GM23338 (cell line): Measurements from ENCODE around the gene SAMD11.

ENCODE experiments used
- CREB1 ChIP-seq: fragments of 250-450 bp; sonication (Bioruptor Pico); IDR thresholded peaks from 2 replicates; pipeline ENCODE4 v1.5.0; 2020; ENCODE audit warnings: low read depth, mild to moderate bottlenecking, moderate library complexity
- ETS1 ChIP-seq: IDR thresholded peaks from 2 replicates; pipeline ENCODE4 v1.6.1; 2016; ENCODE audit warnings: antibody characterized with exemption
- EZH2 ChIP-seq: fragments of 200-600 bp; sonication (generic); IDR thresholded peaks from one replicate; pipeline ENCODE4 v1.8.0; 2017; ENCODE audit warnings: antibody characterized with exemption, mild to moderate bottlenecking, low read depth; ENCODE audit not compliant: unreplicated experiment
- EZH2phosphoT487 ChIP-seq: fragments of 200-600 bp; sonication (generic); IDR thresholded peaks from one replicate; pipeline ENCODE4 v1.8.1; 2018; ENCODE audit warnings: antibody characterized with exemption; ENCODE audit not compliant: unreplicated experiment
- JUNB ChIP-seq: IDR thresholded peaks from one replicate; pipeline ENCODE4 v1.6.1; 2016; ENCODE audit warnings: antibody characterized with exemption; ENCODE audit not compliant: unreplicated experiment
- NANOG ChIP-seq: IDR thresholded peaks from 2 replicates; pipeline ENCODE4 v1.6.1; 2016; ENCODE audit warnings: antibody characterized with exemption, borderline replicate concordance
- POLR2AphosphoS5 ChIP-seq: IDR thresholded peaks from 2 replicates; pipeline ENCODE4 v1.6.1; 2016; ENCODE audit warnings: antibody characterized with exemption, low read depth
- STAT1 ChIP-seq: IDR thresholded peaks from one replicate; pipeline ENCODE4 v1.6.1; 2016; ENCODE audit warnings: antibody characterized with exemption; ENCODE audit not compliant: unreplicated experiment
- ZNF114 ChIP-seq: fragments of 250-450 bp; sonication (Bioruptor Pico); IDR thresholded peaks from 2 replicates; pipeline ENCODE4 v1.5.0; 2020; ENCODE audit warnings: mild to moderate bottlenecking, moderate library complexity
- ZNF331 ChIP-seq: fragments of 250-450 bp; sonication (Bioruptor Pico); IDR thresholded peaks from 2 replicates; pipeline ENCODE4 v1.5.0; 2020; ENCODE audit warnings: low read depth, mild to moderate bottlenecking, moderate library complexity
- ZNF462 ChIP-seq: fragments of 250-450 bp; sonication (Bioruptor Pico); IDR thresholded peaks from 2 replicates; pipeline ENCODE4 v1.5.0; 2020; ENCODE audit warnings: mild to moderate bottlenecking, moderate library complexity
- TF ChIP-seq, protein P1 (sequence below), 2 experiments: fragments of 200-600 bp in 1 of 2; sonication (generic) in 1 of 2; conservative IDR thresholded peaks; 2 replicates each; pipeline versions ENCODE4 v1.5.1 to v1.6.1; 2016 to 2017; ENCODE audit warnings: antibody characterized with exemption in 2 of 2, low read depth in 2 of 2, mild to moderate bottlenecking in 2 of 2, moderate library complexity in 1 of 2
- TF ChIP-seq, protein P2 (sequence below): IDR thresholded peaks from one replicate; pipeline ENCODE4 v1.6.1; 2018; ENCODE audit warnings: antibody characterized with exemption; ENCODE audit not compliant: unreplicated experiment

- TF ChIP-seq EZH2 (no peak), CREB1 (CRISPR knock-in tag) (no peak), EZH2phosphoT487 (no peak), ZNF114 (CRISPR knock-in tag) (no peak), POLR2AphosphoS5 (no peak), NANOG (no peak), ZNF331 (CRISPR knock-in tag) (no peak), STAT1 (no peak), ETS1 (no peak), JUNB (no peak), ZNF462 (CRISPR knock-in tag) (no peak)
- TF ChIP-seq, protein P1, sequence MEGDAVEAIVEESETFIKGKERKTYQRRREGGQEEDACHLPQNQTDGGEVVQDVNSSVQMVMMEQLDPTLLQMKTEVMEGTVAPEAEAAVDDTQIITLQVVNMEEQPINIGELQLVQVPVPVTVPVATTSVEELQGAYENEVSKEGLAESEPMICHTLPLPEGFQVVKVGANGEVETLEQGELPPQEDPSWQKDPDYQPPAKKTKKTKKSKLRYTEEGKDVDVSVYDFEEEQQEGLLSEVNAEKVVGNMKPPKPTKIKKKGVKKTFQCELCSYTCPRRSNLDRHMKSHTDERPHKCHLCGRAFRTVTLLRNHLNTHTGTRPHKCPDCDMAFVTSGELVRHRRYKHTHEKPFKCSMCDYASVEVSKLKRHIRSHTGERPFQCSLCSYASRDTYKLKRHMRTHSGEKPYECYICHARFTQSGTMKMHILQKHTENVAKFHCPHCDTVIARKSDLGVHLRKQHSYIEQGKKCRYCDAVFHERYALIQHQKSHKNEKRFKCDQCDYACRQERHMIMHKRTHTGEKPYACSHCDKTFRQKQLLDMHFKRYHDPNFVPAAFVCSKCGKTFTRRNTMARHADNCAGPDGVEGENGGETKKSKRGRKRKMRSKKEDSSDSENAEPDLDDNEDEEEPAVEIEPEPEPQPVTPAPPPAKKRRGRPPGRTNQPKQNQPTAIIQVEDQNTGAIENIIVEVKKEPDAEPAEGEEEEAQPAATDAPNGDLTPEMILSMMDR (conservative IDR thresholded peaks at IDR 0.05; ENCODE audit: low read depth in 2 of 2) = no peak
- TF ChIP-seq, protein P2, sequence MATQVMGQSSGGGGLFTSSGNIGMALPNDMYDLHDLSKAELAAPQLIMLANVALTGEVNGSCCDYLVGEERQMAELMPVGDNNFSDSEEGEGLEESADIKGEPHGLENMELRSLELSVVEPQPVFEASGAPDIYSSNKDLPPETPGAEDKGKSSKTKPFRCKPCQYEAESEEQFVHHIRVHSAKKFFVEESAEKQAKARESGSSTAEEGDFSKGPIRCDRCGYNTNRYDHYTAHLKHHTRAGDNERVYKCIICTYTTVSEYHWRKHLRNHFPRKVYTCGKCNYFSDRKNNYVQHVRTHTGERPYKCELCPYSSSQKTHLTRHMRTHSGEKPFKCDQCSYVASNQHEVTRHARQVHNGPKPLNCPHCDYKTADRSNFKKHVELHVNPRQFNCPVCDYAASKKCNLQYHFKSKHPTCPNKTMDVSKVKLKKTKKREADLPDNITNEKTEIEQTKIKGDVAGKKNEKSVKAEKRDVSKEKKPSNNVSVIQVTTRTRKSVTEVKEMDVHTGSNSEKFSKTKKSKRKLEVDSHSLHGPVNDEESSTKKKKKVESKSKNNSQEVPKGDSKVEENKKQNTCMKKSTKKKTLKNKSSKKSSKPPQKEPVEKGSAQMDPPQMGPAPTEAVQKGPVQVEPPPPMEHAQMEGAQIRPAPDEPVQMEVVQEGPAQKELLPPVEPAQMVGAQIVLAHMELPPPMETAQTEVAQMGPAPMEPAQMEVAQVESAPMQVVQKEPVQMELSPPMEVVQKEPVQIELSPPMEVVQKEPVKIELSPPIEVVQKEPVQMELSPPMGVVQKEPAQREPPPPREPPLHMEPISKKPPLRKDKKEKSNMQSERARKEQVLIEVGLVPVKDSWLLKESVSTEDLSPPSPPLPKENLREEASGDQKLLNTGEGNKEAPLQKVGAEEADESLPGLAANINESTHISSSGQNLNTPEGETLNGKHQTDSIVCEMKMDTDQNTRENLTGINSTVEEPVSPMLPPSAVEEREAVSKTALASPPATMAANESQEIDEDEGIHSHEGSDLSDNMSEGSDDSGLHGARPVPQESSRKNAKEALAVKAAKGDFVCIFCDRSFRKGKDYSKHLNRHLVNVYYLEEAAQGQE = no peak
Measured at GRCh38 chr1:980137-980571, 56.4 kb downstream of the SAMD11 start.
